ENCODE data around the gene CYP46A1.
"Not testable (repeated sequence)": the region's sequence is repeated elsewhere in the genome, so short reads cannot be mapped to it uniquely, and the experiment has no call there.

The CYP46A1 gene

DNA sequence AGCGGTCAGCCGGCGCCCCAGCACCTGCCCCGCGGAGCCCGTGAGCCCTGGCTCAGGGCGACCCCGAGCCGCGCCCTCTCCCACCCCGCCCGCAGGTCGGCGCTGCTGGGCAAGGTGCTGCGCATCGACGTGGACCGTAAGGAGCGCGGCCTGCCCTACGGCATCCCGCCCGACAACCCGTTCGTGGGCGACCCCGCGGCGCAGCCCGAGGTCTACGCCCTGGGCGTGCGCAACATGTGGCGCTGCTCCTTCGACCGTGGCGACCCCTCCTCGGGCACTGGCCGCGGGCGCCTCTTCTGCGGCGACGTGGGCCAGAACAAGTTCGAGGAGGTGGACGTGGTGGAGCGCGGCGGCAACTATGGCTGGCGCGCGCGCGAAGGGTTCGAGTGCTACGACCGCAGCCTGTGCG, 24.8 kb upstream of the CYP46A1 start:
- no peak for DNase-seq (ENCODE audit: extremely low read depth, insufficient read length)
- Histone ChIP-seq H3K4me3 (replicated peaks; ENCODE audit: low read depth, low read length) (no peak overlapping the region), H3K36me3 (ENCODE audit: control insufficient read depth, insufficient read depth, low read length) (no peaks in the 10 kb centered on the region), H3K27me3 (replicated peaks; ENCODE audit: control insufficient read depth, insufficient read depth, low read length) (peaks cover 2% of the 10 kb centered on the region; the same call in 1 of the 2 replicates)
- TF ChIP-seq, protein P1, sequence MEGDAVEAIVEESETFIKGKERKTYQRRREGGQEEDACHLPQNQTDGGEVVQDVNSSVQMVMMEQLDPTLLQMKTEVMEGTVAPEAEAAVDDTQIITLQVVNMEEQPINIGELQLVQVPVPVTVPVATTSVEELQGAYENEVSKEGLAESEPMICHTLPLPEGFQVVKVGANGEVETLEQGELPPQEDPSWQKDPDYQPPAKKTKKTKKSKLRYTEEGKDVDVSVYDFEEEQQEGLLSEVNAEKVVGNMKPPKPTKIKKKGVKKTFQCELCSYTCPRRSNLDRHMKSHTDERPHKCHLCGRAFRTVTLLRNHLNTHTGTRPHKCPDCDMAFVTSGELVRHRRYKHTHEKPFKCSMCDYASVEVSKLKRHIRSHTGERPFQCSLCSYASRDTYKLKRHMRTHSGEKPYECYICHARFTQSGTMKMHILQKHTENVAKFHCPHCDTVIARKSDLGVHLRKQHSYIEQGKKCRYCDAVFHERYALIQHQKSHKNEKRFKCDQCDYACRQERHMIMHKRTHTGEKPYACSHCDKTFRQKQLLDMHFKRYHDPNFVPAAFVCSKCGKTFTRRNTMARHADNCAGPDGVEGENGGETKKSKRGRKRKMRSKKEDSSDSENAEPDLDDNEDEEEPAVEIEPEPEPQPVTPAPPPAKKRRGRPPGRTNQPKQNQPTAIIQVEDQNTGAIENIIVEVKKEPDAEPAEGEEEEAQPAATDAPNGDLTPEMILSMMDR (IDR thresholded peaks at IDR 0.05; ENCODE audit: insufficient read depth, low read length, poor library complexity, severe bottlenecking): no peak

DNA sequence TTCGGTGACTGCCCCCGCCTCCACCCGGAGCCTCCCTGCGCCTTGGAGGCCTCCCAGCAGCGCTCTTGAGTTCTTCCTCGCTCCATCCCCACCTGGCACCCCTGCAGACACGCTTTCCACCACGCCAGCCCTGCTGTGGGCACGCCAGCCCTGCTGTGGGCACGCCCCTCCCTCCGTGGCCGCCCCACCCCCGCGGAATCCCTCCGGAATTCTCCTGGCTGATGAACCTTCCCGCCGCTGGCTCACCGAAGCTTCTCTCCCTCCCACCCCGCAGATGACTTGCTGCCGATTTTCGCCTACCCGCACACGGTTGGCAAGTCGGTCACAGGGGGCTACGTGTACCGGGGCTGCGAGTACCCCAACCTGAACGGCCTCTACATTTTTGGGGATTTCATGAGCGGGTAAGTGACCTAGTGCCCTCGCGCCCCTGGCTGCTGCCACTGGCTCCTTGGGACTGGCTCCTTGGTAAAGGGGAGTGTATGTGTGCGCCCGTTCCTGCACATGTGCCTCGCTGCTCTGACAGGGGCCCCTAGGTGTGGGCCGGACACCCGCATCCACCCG, 24.0 kb upstream of the CYP46A1 start:
- Histone ChIP-seq H3K27me3 (replicated peaks; ENCODE audit: control insufficient read depth, insufficient read depth, low read length) (peaks cover 2% of the 10 kb centered on the region; the same call in 1 of the 2 replicates), H3K4me3 (replicated peaks; ENCODE audit: low read depth, low read length) (no peak overlapping the region)

DNA sequence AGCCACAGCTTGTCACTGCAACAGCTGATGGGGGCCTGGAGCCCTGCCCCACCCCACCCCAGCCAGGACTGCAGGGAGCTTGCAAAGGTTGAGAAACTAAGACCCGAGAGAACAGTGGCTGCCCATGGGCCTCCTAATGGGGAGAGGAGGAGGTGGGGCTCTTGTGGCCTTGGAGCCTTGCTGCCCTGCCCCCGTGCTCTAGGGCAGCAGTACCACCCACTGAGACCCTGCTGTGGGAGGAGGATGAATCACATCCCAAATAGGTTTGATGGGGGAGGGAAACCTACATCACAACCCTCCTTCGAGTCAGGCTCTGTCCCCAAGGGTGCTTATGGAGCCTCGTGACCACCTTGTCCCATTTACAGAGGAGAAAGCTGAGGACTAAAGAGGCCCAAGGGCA, 23.3 kb upstream of the CYP46A1 start:
- TF ChIP-seq, protein P1 (IDR thresholded peaks at IDR 0.05; ENCODE audit: insufficient read depth, low read length, poor library complexity, severe bottlenecking): no peak
- no peaks in the 10 kb centered on the region for H3K36me3 ChIP-seq (ENCODE audit: control insufficient read depth, insufficient read depth, low read length)
- H3K4me3 ChIP-seq (replicated peaks; ENCODE audit: low read depth, low read length): no peak overlapping the region
- DNase-seq (ENCODE audit: extremely low read depth, insufficient read length): no peak
- peaks cover 2% of the 10 kb centered on the region; the same call in 1 of the 2 replicates for H3K27me3 ChIP-seq (replicated peaks; ENCODE audit: control insufficient read depth, insufficient read depth, low read length)

More for the DNA sequence above, 24.0 kb upstream of the CYP46A1 start:
- no peaks in the 10 kb centered on the region for H3K36me3 ChIP-seq (ENCODE audit: control insufficient read depth, insufficient read depth, low read length)
- DNase-seq (ENCODE audit: extremely low read depth, insufficient read length): no peak
- TF ChIP-seq, protein P1 (IDR thresholded peaks at IDR 0.05; ENCODE audit: insufficient read depth, low read length, poor library complexity, severe bottlenecking): no peak

DNA sequence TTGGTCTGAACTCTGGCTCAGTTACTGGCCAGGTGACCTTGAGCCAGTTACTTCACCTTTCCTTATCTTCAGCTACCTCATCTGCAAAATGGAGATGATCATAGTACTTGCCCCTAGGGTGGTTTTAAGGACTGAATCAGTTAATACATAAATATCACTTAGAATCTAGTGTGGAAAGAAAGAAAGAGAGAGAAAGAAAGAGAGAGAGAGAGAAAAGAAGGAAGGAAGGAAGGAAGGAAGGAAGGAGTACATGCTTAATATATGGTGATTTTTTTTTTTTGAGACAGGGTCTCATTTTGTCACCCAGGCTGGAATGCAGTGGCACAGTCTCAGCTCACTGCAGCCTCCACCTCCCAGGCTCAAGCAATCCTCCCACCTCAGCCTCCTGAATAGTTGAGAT, 22.9 kb upstream of the CYP46A1 start:
- not testable (repeated sequence) for H3K4me3 ChIP-seq (replicated peaks; ENCODE audit: low read depth, low read length); H3K27me3 ChIP-seq (replicated peaks; ENCODE audit: control insufficient read depth, insufficient read depth, low read length); H3K36me3 ChIP-seq (ENCODE audit: control insufficient read depth, insufficient read depth, low read length); DNase-seq (ENCODE audit: extremely low read depth, insufficient read length)

DNA sequence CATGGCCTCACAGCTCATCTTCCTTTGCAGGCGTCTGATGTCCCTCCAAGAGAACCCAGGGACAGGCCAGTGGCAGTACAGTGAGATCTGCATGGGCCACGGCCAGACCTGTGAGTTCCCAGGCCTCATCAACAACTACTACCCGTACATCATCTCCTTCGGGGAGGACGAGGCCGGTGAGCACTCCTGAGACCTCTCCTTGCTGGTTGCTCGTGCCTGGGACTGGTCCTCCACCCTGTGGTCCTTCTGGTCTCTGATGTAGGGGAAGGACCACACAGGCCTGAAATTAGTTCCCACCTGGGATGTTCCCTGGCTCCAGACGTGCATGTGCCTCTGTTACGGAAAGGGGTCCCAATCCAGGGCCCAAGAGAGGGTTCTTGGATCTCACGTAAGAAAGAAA, 21.3 kb upstream of the CYP46A1 start:
- H3K27me3 ChIP-seq (replicated peaks; ENCODE audit: control insufficient read depth, insufficient read depth, low read length): peaks cover 2% of the 10 kb centered on the region; the same call in 1 of the 2 replicates
- no peak for DNase-seq (ENCODE audit: extremely low read depth, insufficient read length)
- TF ChIP-seq, protein P1 (IDR thresholded peaks at IDR 0.05; ENCODE audit: insufficient read depth, low read length, poor library complexity, severe bottlenecking): no peak
- no peak overlapping the region for H3K4me3 ChIP-seq (replicated peaks; ENCODE audit: low read depth, low read length)
- no peaks in the 10 kb centered on the region for H3K36me3 ChIP-seq (ENCODE audit: control insufficient read depth, insufficient read depth, low read length)

DNA sequence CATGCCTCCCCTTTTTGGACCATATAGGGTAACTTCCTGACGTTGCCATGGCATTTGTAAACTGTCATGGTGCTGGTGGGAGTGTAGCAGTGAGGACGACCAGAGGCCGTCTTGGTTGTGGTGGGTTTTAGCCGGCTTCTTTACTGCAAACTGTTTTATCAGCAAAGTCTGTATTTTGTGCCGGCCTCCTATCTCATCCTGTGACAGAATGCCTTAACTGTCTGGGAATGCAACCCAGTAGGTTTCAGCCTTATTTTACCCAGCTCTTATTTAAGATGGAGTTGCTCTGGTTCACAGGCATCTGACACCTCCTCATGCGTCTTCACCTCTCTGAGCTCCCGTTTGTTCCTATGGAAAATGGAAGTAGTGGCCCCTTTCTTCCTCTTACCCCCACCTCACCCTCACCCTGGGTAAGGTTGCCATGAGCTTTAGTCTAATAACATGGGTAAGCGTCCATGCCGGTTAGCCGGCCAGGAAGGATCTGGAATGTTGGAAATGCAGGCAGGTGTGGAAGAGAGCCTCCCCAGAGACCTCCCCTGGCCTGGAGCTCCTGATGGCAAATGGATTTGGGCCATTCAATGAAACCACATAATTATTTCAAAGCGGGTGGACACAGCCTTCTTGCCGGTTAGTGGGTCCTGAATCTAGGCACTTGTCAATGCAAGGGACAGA, 20.6 kb upstream of the CYP46A1 start:
- Histone ChIP-seq H3K27me3 (replicated peaks; ENCODE audit: control insufficient read depth, insufficient read depth, low read length) (peaks cover 2% of the 10 kb centered on the region; the same call in 1 of the 2 replicates), H3K4me3 (replicated peaks; ENCODE audit: low read depth, low read length) (no peak overlapping the region), H3K36me3 (ENCODE audit: control insufficient read depth, insufficient read depth, low read length) (no peaks in the 10 kb centered on the region)
- no peak for DNase-seq (ENCODE audit: extremely low read depth, insufficient read length)
- TF ChIP-seq, protein P1 (IDR thresholded peaks at IDR 0.05; ENCODE audit: insufficient read depth, low read length, poor library complexity, severe bottlenecking): no peak

Measured in GM06990 (cell line).